ENCODE measurements around the gene HOXB4. TPM values are rescaled to one million over a fixed set of nuclear protein-coding genes. Genes with fewer than 3 reads are reported as not detected.

HOXB4 gene
- total RNA-seq, 1 experiment from 2014 or later = 0.04 TPM

DNA sequence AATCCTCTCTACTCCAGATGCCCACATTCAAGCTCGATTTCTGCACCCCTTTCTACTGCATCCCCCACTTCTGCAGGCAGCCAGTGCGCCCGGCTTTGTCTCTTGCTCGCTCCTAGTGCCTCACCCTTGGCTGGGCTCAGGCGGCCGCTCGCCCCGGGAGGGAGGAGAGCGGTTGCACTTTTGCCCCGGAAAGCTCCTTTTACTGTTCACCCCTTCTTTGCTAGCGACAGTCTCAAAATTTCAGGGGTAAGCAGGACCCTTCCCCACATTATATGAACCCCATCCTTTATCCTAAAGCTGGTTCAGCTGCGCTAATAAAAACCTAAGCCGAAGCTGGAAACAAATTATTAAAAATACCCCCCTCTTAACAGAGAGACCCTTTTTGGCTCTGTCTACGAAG is 14.4 kb upstream of the HOXB4 start (continued):
- no peak for TF ChIP-seq ZNF281 (CRISPR knock-in tag; IDR thresholded peaks at IDR 0.05)

DNA sequence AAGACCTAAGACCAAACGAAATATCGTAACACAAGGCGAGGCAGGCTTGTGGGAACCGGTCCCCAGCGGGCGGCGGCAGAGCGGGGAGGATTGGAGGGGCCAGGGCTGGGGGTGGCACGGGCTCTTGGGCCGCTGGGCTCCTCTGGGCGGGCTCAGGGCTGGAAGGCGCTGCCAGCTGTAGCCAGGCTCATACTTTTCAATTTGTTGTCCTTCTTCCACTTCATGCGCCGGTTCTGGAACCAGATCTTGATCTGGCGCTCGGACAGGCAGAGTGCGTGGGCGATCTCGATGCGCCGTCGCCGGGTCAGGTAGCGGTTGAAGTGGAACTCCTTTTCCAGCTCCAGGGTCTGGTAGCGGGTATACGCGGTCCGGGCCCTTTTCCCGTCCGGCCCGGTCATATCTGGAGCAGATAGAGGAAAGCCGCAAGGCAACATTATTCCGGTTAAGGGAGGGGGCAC is 13.9 kb upstream of the HOXB4 start:
- CTCF ChIA-PET = interaction anchor here (0.7 to 2.5 kb wide), 8 partner anchors 8 to 284 kb away, joined by 3 to 15 read pairs (median 7); partner anchors contain the start of gene HOXB8
- POLR2A ChIA-PET = no interaction called here
- peaks cover 51% of the 10 kb centered on the region for H3K4me1 Mint-ChIP-seq
- no peak for DNase-seq (ENCODE audit: low spot score)
- no peak overlapping the region for H3K4me3 Mint-ChIP-seq
- no peak for ATAC-seq
- TF ChIP-seq, protein P1, sequence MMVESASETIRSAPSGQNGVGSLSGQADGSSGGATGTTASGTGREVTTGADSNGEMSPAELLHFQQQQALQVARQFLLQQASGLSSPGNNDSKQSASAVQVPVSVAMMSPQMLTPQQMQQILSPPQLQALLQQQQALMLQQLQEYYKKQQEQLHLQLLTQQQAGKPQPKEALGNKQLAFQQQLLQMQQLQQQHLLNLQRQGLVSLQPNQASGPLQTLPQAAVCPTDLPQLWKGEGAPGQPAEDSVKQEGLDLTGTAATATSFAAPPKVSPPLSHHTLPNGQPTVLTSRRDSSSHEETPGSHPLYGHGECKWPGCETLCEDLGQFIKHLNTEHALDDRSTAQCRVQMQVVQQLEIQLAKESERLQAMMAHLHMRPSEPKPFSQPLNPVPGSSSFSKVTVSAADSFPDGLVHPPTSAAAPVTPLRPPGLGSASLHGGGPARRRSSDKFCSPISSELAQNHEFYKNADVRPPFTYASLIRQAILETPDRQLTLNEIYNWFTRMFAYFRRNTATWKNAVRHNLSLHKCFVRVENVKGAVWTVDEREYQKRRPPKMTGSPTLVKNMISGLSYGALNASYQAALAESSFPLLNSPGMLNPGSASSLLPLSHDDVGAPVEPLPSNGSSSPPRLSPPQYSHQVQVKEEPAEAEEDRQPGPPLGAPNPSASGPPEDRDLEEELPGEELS (CRISPR knock-in tag; IDR thresholded peaks at IDR 0.05) = no peak
- TF ChIP-seq, protein P2, sequence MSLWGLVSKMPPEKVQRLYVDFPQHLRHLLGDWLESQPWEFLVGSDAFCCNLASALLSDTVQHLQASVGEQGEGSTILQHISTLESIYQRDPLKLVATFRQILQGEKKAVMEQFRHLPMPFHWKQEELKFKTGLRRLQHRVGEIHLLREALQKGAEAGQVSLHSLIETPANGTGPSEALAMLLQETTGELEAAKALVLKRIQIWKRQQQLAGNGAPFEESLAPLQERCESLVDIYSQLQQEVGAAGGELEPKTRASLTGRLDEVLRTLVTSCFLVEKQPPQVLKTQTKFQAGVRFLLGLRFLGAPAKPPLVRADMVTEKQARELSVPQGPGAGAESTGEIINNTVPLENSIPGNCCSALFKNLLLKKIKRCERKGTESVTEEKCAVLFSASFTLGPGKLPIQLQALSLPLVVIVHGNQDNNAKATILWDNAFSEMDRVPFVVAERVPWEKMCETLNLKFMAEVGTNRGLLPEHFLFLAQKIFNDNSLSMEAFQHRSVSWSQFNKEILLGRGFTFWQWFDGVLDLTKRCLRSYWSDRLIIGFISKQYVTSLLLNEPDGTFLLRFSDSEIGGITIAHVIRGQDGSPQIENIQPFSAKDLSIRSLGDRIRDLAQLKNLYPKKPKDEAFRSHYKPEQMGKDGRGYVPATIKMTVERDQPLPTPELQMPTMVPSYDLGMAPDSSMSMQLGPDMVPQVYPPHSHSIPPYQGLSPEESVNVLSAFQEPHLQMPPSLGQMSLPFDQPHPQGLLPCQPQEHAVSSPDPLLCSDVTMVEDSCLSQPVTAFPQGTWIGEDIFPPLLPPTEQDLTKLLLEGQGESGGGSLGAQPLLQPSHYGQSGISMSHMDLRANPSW (CRISPR knock-in tag; conservative IDR thresholded peaks at IDR 0.05; ENCODE audit: low read depth) = no peak
- TF ChIP-seq USF1 (CRISPR knock-in tag; IDR thresholded peaks at IDR 0.05) (no peak), JAZF1 (CRISPR knock-in tag; IDR thresholded peaks at IDR 0.05) (no peak), ZNF671 (CRISPR knock-in tag; IDR thresholded peaks at IDR 0.05) (no peak), ZNF138 (CRISPR knock-in tag; conservative IDR thresholded peaks at IDR 0.05) (no peak), MXD4 (CRISPR knock-in tag; IDR thresholded peaks at IDR 0.05; ENCODE audit: borderline replicate concordance) (no peak), ZNF281 (CRISPR knock-in tag; IDR thresholded peaks at IDR 0.05) (no peak), KAT7 (CRISPR knock-in tag; IDR thresholded peaks at IDR 0.05; ENCODE audit: borderline replicate concordance) (no peak), ZNF263 (CRISPR knock-in tag; IDR thresholded peaks at IDR 0.05; ENCODE audit: low read depth) (no peak), PRRX2 (CRISPR knock-in tag; IDR thresholded peaks at IDR 0.05) (no peak), IRF1 (CRISPR knock-in tag; IDR thresholded peaks at IDR 0.05) (no peak), EMX1 (CRISPR knock-in tag; IDR thresholded peaks at IDR 0.05) (no peak)
- H3K36me3 Mint-ChIP-seq = peaks cover 2% of the 10 kb centered on the region; the same call in 1 of the 2 replicates
- no peak overlapping the region for H3K27ac Mint-ChIP-seq
- H3K9me3 Mint-ChIP-seq = no peaks in the 10 kb centered on the region
- peaks cover 100% of the 10 kb centered on the region; the same call in 1 of the 2 replicates for H3K27me3 Mint-ChIP-seq (ENCODE audit: low read depth)
